ENCODE data around the gene RBM44.
"Not testable (repeated sequence)": the region's sequence is repeated elsewhere in the genome, so short reads cannot be mapped to it uniquely, and the experiment has no call there.

RBM44 gene

GRCh38 chr2:237841051-237841450, 42.5 kb downstream of the RBM44 start:
- FAIRE-seq = no peak
- no peak for DNase-seq (ENCODE audit: insufficient read length, low spot score)

GRCh38 chr2:237848940-237849339, 50.4 kb downstream of the RBM44 start:
- FAIRE-seq; DNase-seq (ENCODE audit: insufficient read length, low spot score): not testable (repeated sequence)

- DNase-seq (ENCODE audit: insufficient read length, low spot score) = no peak
- no peak for FAIRE-seq
These were observed 55.7 kb downstream of the RBM44 start for GRCh38 chr2:237854295-237854694.

- DNase-seq (ENCODE audit: insufficient read length, low spot score) = no peak
- FAIRE-seq = no peak
These were observed 59.2 kb downstream of the RBM44 start for GRCh38 chr2:237857791-237858190.

- FAIRE-seq = peak; percentile 85
- DNase-seq (ENCODE audit: insufficient read length, low spot score) = peak; percentile 87
These were observed 59.9 kb downstream of the RBM44 start for GRCh38 chr2:237858294-237859081.

- no peak for FAIRE-seq
- DNase-seq (ENCODE audit: insufficient read length, low spot score) = no peak
These were observed 60.5 kb downstream of the RBM44 start for GRCh38 chr2:237859082-237859433.

GRCh38 chr2:237859533-237860272, 61.1 kb downstream of the RBM44 start, which contains the start of gene RAMP1:
TSS of gene RAMP1 (plus strand) at chr2:237859623. CDS start at chr2:237859676, 53 bp downstream.
- DNase-seq (ENCODE audit: insufficient read length, low spot score) = no peak

GRCh38 chr2:237860273-237860935, 61.8 kb downstream of the RBM44 start:
- DNase-seq (ENCODE audit: insufficient read length, low spot score) = no peak
- no peak for FAIRE-seq

More at GRCh38 chr2:237859533-237860272, 61.1 kb downstream of the RBM44 start, which contains the start of gene RAMP1:
- FAIRE-seq = no peak

GRCh38 chr2:237861875-237862527, 63.4 kb downstream of the RBM44 start:
- FAIRE-seq = no peak
- no peak for DNase-seq (ENCODE audit: insufficient read length, low spot score)

- DNase-seq (ENCODE audit: insufficient read length, low spot score) = no peak
- FAIRE-seq = no peak
These were observed 63.9 kb downstream of the RBM44 start for GRCh38 chr2:237862528-237862895.

- no peak for DNase-seq (ENCODE audit: insufficient read length, low spot score)
- no peak for FAIRE-seq
These were observed 64.5 kb downstream of the RBM44 start for GRCh38 chr2:237863102-237863511.

GRCh38 chr2:237863689-237864443, 65.3 kb downstream of the RBM44 start:
- peak; percentile 48 for FAIRE-seq
- no peak for DNase-seq (ENCODE audit: insufficient read length, low spot score)

- no peak for DNase-seq (ENCODE audit: insufficient read length, low spot score)
- FAIRE-seq = no peak
These were observed 65.9 kb downstream of the RBM44 start for GRCh38 chr2:237864444-237864931.

- DNase-seq (ENCODE audit: insufficient read length, low spot score) (peak; percentile 70), FAIRE-seq (peak; percentile 28)
These were observed 66.5 kb downstream of the RBM44 start for GRCh38 chr2:237864940-237865622.

- DNase-seq (ENCODE audit: insufficient read length, low spot score) = no peak
These were observed 67.1 kb downstream of the RBM44 start for GRCh38 chr2:237865623-237866041.

GRCh38 chr2:237866101-237866621, 67.6 kb downstream of the RBM44 start:
- DNase-seq (ENCODE audit: insufficient read length, low spot score) (peak; percentile 61), FAIRE-seq (peak; percentile 94)

More at GRCh38 chr2:237865623-237866041, 67.1 kb downstream of the RBM44 start:
- peak; percentile 72 for FAIRE-seq

- no peak for FAIRE-seq
- DNase-seq (ENCODE audit: insufficient read length, low spot score) = no peak
These were observed 68.9 kb downstream of the RBM44 start for GRCh38 chr2:237867465-237867864.

GRCh38 chr2:237868074-237868473, 69.5 kb downstream of the RBM44 start:
- not testable (repeated sequence) for DNase-seq (ENCODE audit: insufficient read length, low spot score); FAIRE-seq
